HepG2 (cell line): ENCODE data around the gene PWP1. TPM values are rescaled to one million over a fixed set of nuclear protein-coding genes. Genes with fewer than 3 reads are reported as not detected.

ENCODE experiments used
- ADNP ChIP-seq: sonication (generic); formaldehyde crosslinking; IDR thresholded peaks from 2 replicates; pipeline ENCODE4 v1.4.0; 2020; ENCODE audit warnings: missing genetic modification reagents
- CTCF ChIP-seq: sonication (generic); formaldehyde crosslinking; IDR thresholded peaks from 2 replicates; pipeline ENCODE4 v1.5.0; 2020; ENCODE audit warnings: mild to moderate bottlenecking, missing genetic modification reagents, moderate library complexity
- FOSL1 ChIP-seq: sonication (generic); formaldehyde crosslinking; IDR thresholded peaks from 2 replicates; pipeline ENCODE4 v1.9.0; 2021; ENCODE audit warnings: missing genetic modification reagents, borderline replicate concordance
- MEIS2 ChIP-seq: sonication (generic); formaldehyde crosslinking; IDR thresholded peaks from 2 replicates; pipeline ENCODE4 v1.9.0; 2021; ENCODE audit warnings: mild to moderate bottlenecking, missing genetic modification reagents
- MYPOP ChIP-seq: sonication (generic); formaldehyde crosslinking; IDR thresholded peaks from 2 replicates; pipeline ENCODE4 v1.8.1; 2023; ENCODE audit warnings: mild to moderate bottlenecking, moderate library complexity, missing genetic modification reagents
- PHB2 ChIP-seq: fragments of 450-650 bp; IDR thresholded peaks from 2 replicates; pipeline ENCODE4 v1.6.1; 2018; ENCODE audit not compliant: partially characterized antibody
- PRDM15 ChIP-seq: sonication (generic); formaldehyde crosslinking; IDR thresholded peaks from 2 replicates; pipeline ENCODE4 v1.4.0; 2020; ENCODE audit warnings: missing genetic modification reagents
- TRIM24 ChIP-seq: sonication (generic); formaldehyde crosslinking; IDR thresholded peaks from 2 replicates; pipeline ENCODE4 v1.8.0; 2022; ENCODE audit warnings: mild to moderate bottlenecking, missing genetic modification reagents
- ZBTB7A ChIP-seq: sonication (generic); formaldehyde crosslinking; IDR thresholded peaks from 2 replicates; pipeline ENCODE4 v1.8.0; 2022; ENCODE audit warnings: mild to moderate bottlenecking, missing genetic modification reagents
- ZNF18 ChIP-seq: sonication (generic); formaldehyde crosslinking; IDR thresholded peaks from 2 replicates; pipeline ENCODE4 v1.8.0; 2022; ENCODE audit warnings: mild to moderate bottlenecking, missing genetic modification reagents; ENCODE audit not compliant: insufficient replicate concordance
- ZNF230 ChIP-seq: sonication (generic); formaldehyde crosslinking; IDR thresholded peaks from 2 replicates; pipeline ENCODE4 v1.4.0; 2020; ENCODE audit warnings: mild to moderate bottlenecking, missing genetic modification reagents
- ZNF281 ChIP-seq: sonication (generic); formaldehyde crosslinking; IDR thresholded peaks from 2 replicates; pipeline ENCODE4 v1.4.0; 2020; ENCODE audit warnings: missing genetic modification reagents, borderline replicate concordance
- ZNF547 ChIP-seq: sonication (generic); formaldehyde crosslinking; IDR thresholded peaks from 2 replicates; pipeline ENCODE4 v1.5.1; 2020; ENCODE audit warnings: mild to moderate bottlenecking, missing genetic modification reagents
- ZNF562 ChIP-seq: sonication (generic); formaldehyde crosslinking; IDR thresholded peaks from 2 replicates; pipeline ENCODE4 v1.8.0; 2022; ENCODE audit warnings: missing genetic modification reagents, borderline replicate concordance
- polyA plus RNA-seq, 8 experiments: library from polyadenylated mRNA; depleted of rRNA in 3 of 8; stranded (reverse) in 7 of 8; unstranded in 1 of 8; fragments of >200 nt; fragmentation: Illumina TruSeq in 4 of 8; extraction: Trizol in 4 of 8; gene quantifications; 2 replicates each; pipeline versions ENCODE4 v1.2.1 to v1.2.3, GENCODE V29; 2011 to 2016; ENCODE audit warnings: low read depth in 4 of 8, missing spikeins in 1 of 8, mixed read lengths in 1 of 8; ENCODE audit not compliant: insufficient read depth in 1 of 8
- total RNA-seq, 5 experiments: library from RNA; depleted of rRNA; stranded (reverse); fragments of >200 nt; fragmentation: Illumina TruSeq; extraction: Trizol; gene quantifications; 2 replicates each; pipeline ENCODE4 v1.2.3, GENCODE V29; 2016; ENCODE audit warnings: low read depth in 1 of 5

Gene PWP1
- total and polyA plus RNA-seq, 2 of the 13 experiments (the other 11 are each of a cell fraction or from before 2014, with no cell fraction given) = 65.9 to 70.2 TPM

- peak; percentile 49 for TF ChIP-seq CTCF (CRISPR knock-in tag)
- TF ChIP-seq MEIS2 (CRISPR knock-in tag) = peak; percentile 63; the same call in 1 of the 2 replicates
- no peak for TF ChIP-seq TRIM24
- no peak for TF ChIP-seq ADNP (CRISPR knock-in tag)
- peak; percentile 93 for TF ChIP-seq ZNF18
- peak; percentile 90; the same call in 1 of the 2 replicates for TF ChIP-seq ZNF230
- TF ChIP-seq FOSL1 = no peak
- TF ChIP-seq ZNF281 (CRISPR knock-in tag) = no peak
- TF ChIP-seq ZNF562 = no peak
- TF ChIP-seq ZBTB7A (CRISPR knock-in tag) = peak; percentile 89
- no peak for TF ChIP-seq PRDM15 (CRISPR knock-in tag)
- no peak for TF ChIP-seq PHB2
- no peak; the same call in 1 of the 2 replicates for TF ChIP-seq MYPOP (CRISPR knock-in tag)
- TF ChIP-seq ZNF547 (CRISPR knock-in tag) = peak; percentile 91
Measured at GRCh38 chr12:107685360-107686248, at the start of gene PWP1 (continued).
